PC-9 (cell line): ENCODE measurements around the gene FRMD4B.

Source experiments
- EZH2 ChIP-seq: fragments of 200-600 bp; sonication (generic); IDR thresholded peaks from 2 replicates; pipeline ENCODE4 v1.8.0; 2017; ENCODE audit warnings: antibody characterized with exemption, low read depth
- TF ChIP-seq, protein P1 (sequence below): fragments of 200-600 bp; sonication (generic); conservative IDR thresholded peaks from 2 replicates; pipeline ENCODE4 v1.6.1; 2017; ENCODE audit warnings: mixed run types, antibody characterized with exemption, mild to moderate bottlenecking, moderate library complexity

- TF ChIP-seq, protein P1, sequence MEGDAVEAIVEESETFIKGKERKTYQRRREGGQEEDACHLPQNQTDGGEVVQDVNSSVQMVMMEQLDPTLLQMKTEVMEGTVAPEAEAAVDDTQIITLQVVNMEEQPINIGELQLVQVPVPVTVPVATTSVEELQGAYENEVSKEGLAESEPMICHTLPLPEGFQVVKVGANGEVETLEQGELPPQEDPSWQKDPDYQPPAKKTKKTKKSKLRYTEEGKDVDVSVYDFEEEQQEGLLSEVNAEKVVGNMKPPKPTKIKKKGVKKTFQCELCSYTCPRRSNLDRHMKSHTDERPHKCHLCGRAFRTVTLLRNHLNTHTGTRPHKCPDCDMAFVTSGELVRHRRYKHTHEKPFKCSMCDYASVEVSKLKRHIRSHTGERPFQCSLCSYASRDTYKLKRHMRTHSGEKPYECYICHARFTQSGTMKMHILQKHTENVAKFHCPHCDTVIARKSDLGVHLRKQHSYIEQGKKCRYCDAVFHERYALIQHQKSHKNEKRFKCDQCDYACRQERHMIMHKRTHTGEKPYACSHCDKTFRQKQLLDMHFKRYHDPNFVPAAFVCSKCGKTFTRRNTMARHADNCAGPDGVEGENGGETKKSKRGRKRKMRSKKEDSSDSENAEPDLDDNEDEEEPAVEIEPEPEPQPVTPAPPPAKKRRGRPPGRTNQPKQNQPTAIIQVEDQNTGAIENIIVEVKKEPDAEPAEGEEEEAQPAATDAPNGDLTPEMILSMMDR: no peak
- no peak for TF ChIP-seq EZH2
Measured at GRCh38 chr3:69129531-69129930, 256.4 kb downstream of the FRMD4B start.
